AG09309 (cell line): Measurements from ENCODE around the gene SAC3D1.
A peak's percentile ranks its signal among the peaks of the same experiment; 100 is the strongest.

Experiments used
- DNase-seq: peaks from one replicate; pipeline ENCODE4 v3.0.0-alpha.2; 2010; ENCODE audit warnings: low read depth
- H3K4me3 ChIP-seq: 2 replicates; pipeline ENCODE4 v1.5.1; 2011; ENCODE audit warnings: mild to moderate bottlenecking, low read depth, low read length, moderate library complexity; ENCODE audit not compliant: control insufficient read depth
- CTCF ChIP-seq: IDR thresholded peaks from 2 replicates; pipeline ENCODE4 v1.5.1; 2011; ENCODE audit warnings: mild to moderate bottlenecking, low read depth, low read length, inconsistent platforms; ENCODE audit not compliant: insufficient read depth, control insufficient read depth; ENCODE audit errors: missing control alignments

Gene SAC3D1

GRCh38 chr11:65083834-65084597, 43.0 kb downstream of the SAC3D1 start, which contains the start of the genes CDCA5 and ZFPL1:
TSS of gene CDCA5 (minus strand) at chr11:65084040. CDS start at chr11:65083978, 62 bp downstream.
TSS of gene ZFPL1 (plus strand) at chr11:65084222. CDS start at chr11:65084699, 477 bp downstream.
- DNase-seq: peak; percentile 75
- no peak for TF ChIP-seq CTCF
- peak within 1 kb of the TSS; percentile 84 for H3K4me3 ChIP-seq

GRCh38 chr11:65084598-65085375, 43.8 kb downstream of the SAC3D1 start:
- TF ChIP-seq CTCF: no peak
- H3K4me3 ChIP-seq: peak overlapping the region; percentile 84
- DNase-seq: no peak

- DNase-seq: no peak
- no peak overlapping the region for H3K4me3 ChIP-seq
- no peak for TF ChIP-seq CTCF
These were observed 44.4 kb downstream of the SAC3D1 start for GRCh38 chr11:65085446-65085845.

GRCh38 chr11:65086809-65087208, 45.8 kb downstream of the SAC3D1 start:
- no peak overlapping the region for H3K4me3 ChIP-seq
- DNase-seq: no peak
- no peak for TF ChIP-seq CTCF

- TF ChIP-seq CTCF: no peak
- no peak for DNase-seq
These were observed 46.2 kb downstream of the SAC3D1 start for GRCh38 chr11:65087216-65087615.

GRCh38 chr11:65087827-65088226, 46.8 kb downstream of the SAC3D1 start:
- TF ChIP-seq CTCF: no peak
- no peak overlapping the region for H3K4me3 ChIP-seq
- no peak for DNase-seq

More at GRCh38 chr11:65087216-65087615, 46.2 kb downstream of the SAC3D1 start:
- H3K4me3 ChIP-seq: no peak overlapping the region
